Measurements from ENCODE around the gene KCNN3. TPM values are rescaled to one million over a fixed set of nuclear protein-coding genes. Genes with fewer than 3 reads are reported as not detected.

The KCNN3 gene
- total RNA-seq, 4 donors from 2014 or later = 0.30 to 0.72 (median 0.37) TPM

GRCh38 chr1:154777154-154777553, 92.9 kb downstream of the KCNN3 start:
- no peak overlapping the region for H3K4me3 ChIP-seq
- no peaks in the 10 kb centered on the region for H3K27me3 ChIP-seq
- DNase-seq (ENCODE audit: low spot score in 2 of 2) = no peak
- H3K9me3 ChIP-seq = no peaks in the 10 kb centered on the region
- WGBS = 91% methylated on average over 5 of the region's 5 CpGs
- H3K4me1 ChIP-seq = no peaks in the 10 kb centered on the region
- no peaks in the 10 kb centered on the region for H3K36me3 ChIP-seq
- H3K27ac ChIP-seq = no peak overlapping the region
- TF ChIP-seq CTCF (IDR thresholded peaks at IDR 0.05) (no peak), EP300 (IDR thresholded peaks at IDR 0.05) (no peak), POLR2A (IDR thresholded peaks at IDR 0.05) (no peak), POLR2AphosphoS5 (IDR thresholded peaks at IDR 0.05) (no peak)

GRCh38 chr1:154775621-154776605, 94.2 kb downstream of the KCNN3 start:
- no peaks in the 10 kb centered on the region for H3K4me1 ChIP-seq
- no peaks in the 10 kb centered on the region for H3K36me3 ChIP-seq
- H3K4me3 ChIP-seq = no peak overlapping the region
- no peak overlapping the region for H3K27ac ChIP-seq
- H3K9me3 ChIP-seq = no peaks in the 10 kb centered on the region
- H3K27me3 ChIP-seq = no peaks in the 10 kb centered on the region
- WGBS = 80% methylated on average over 17 of the region's 17 CpGs
- TF ChIP-seq EP300 (IDR thresholded peaks at IDR 0.05) (no peak), CTCF (IDR thresholded peaks at IDR 0.05) (no peak), POLR2A (IDR thresholded peaks at IDR 0.05) (no peak), POLR2AphosphoS5 (IDR thresholded peaks at IDR 0.05) (no peak)
- peak in 1 of 2 donors; percentile 47 for DNase-seq (ENCODE audit: low spot score in 2 of 2)

- H3K4me3 ChIP-seq = no peak overlapping the region
- 88% methylated on average over 7 of the region's 7 CpGs for WGBS
- H3K4me1 ChIP-seq = no peaks in the 10 kb centered on the region
- H3K27ac ChIP-seq = no peak overlapping the region
- H3K36me3 ChIP-seq = no peaks in the 10 kb centered on the region
- no peak for TF ChIP-seq POLR2AphosphoS5 (IDR thresholded peaks at IDR 0.05)
- no peak for TF ChIP-seq EP300 (IDR thresholded peaks at IDR 0.05)
- no peak for TF ChIP-seq CTCF (IDR thresholded peaks at IDR 0.05)
- TF ChIP-seq POLR2A (IDR thresholded peaks at IDR 0.05) = no peak
- peak in 1 of 2 donors; percentile 35 for DNase-seq (ENCODE audit: low spot score in 2 of 2)
- no peaks in the 10 kb centered on the region for H3K27me3 ChIP-seq
- no peaks in the 10 kb centered on the region for H3K9me3 ChIP-seq
These were observed 95.8 kb downstream of the KCNN3 start for GRCh38 chr1:154774175-154774855.

- peak; percentile 8 to 23 for DNase-seq (ENCODE audit: low spot score in 2 of 2)
- H3K4me1 ChIP-seq = no peaks in the 10 kb centered on the region
- no peaks in the 10 kb centered on the region for H3K9me3 ChIP-seq
- H3K36me3 ChIP-seq = no peaks in the 10 kb centered on the region
- no peaks in the 10 kb centered on the region for H3K27me3 ChIP-seq
- H3K4me3 ChIP-seq = no peak overlapping the region
- TF ChIP-seq POLR2A (IDR thresholded peaks at IDR 0.05) = no peak
- TF ChIP-seq POLR2AphosphoS5 (IDR thresholded peaks at IDR 0.05) = no peak
- no peak for TF ChIP-seq CTCF (IDR thresholded peaks at IDR 0.05)
- no peak for TF ChIP-seq EP300 (IDR thresholded peaks at IDR 0.05)
- WGBS = 69% methylated on average over 2 of the region's 2 CpGs
- H3K27ac ChIP-seq = no peak overlapping the region
These were observed 96.5 kb downstream of the KCNN3 start for GRCh38 chr1:154773551-154773950.
